Ovary (tissue), 9 donors: ENCODE measurements around the gene FAM131A. TPM values are rescaled to one million over a fixed set of nuclear protein-coding genes. Genes with fewer than 3 reads are reported as not detected.

Experiments
- DNase-seq, 5 donors: peaks; one replicate each; pipeline ENCODE4 v3.0.0-alpha.2; 2019 to 2020
- H3K27ac ChIP-seq, 2 donors: fragments of 200-600 bp; one replicate each; pipeline versions ENCODE4 v1.5.1 to v1.8.0; 2019 to 2022
- H3K27me3 ChIP-seq: fragments of 200-600 bp; one replicate; pipeline ENCODE4 v1.8.0; 2022
- H3K36me3 ChIP-seq: fragments of 200-600 bp; sonication (generic); one replicate; pipeline ENCODE4 v1.5.1; 2019
- H3K4me1 ChIP-seq: one replicate; pipeline ENCODE4 v1.8.1; 2013; ENCODE audit warnings: mild to moderate bottlenecking, moderate library complexity; ENCODE audit not compliant: insufficient read depth
- H3K4me3 ChIP-seq: fragments of 200-600 bp; sonication (generic); one replicate; pipeline ENCODE4 v1.5.1; 2017
- H3K9me3 ChIP-seq, 2 donors: fragments of 200-600 bp in 1 of 2; sonication (generic) in 1 of 2; one replicate each; pipeline versions ENCODE4 v1.5.1 to v1.8.1; 2013 to 2019; ENCODE audit warnings: mild to moderate bottlenecking in 1 of 2, moderate library complexity in 1 of 2
- EP300 ChIP-seq: sonication (generic); formaldehyde crosslinking; IDR thresholded peaks from one replicate; pipeline ENCODE4 v1.6.1; 2017; ENCODE audit warnings: antibody characterized with exemption
- POLR2A ChIP-seq: fragments of 450-650 bp; IDR thresholded peaks from one replicate; pipeline ENCODE4 v1.6.1; 2017; ENCODE audit warnings: antibody characterized with exemption, mild to moderate bottlenecking, moderate library complexity
- WGBS, 3 donors: extraction: QIAGEN DNeasy Blood & Tissue Kit in 1 of 3; methylation state at CpG; one replicate each; pipeline versions ENCODE4 v1.1.5 to v1.1.7; 2013 to 2017; 5-methylcytosine and 5-hydroxymethylcytosine counted together
- intact Hi-C, 4 donors: fragments of 100-400 bp; cut with DNase I; formaldehyde crosslinking; loops; one replicate each; pipeline versions ENCODE4 v1.11.0 to v1.15.1; 2022 to 2023
- polyA plus RNA-seq, 2 donors: library from polyadenylated mRNA; stranded (reverse); fragments of 200-250 nt in 1 of 2; fragments of 350-450 nt in 1 of 2; fragmentation: Illumina TruSeq in 1 of 2; extraction: RNeasy Lipid Tissue Mini Kit (QIAGEN cat#74804) in 1 of 2; gene quantifications; one replicate each; pipeline ENCODE4 v1.2.3, GENCODE V29; 2013 to 2014
- total RNA-seq, 7 donors: library from RNA; depleted of rRNA in 2 of 7; stranded (reverse); fragments of >200 nt in 2 of 7; fragmentation: NEBNext Ultra II Directional in 3 of 7; extraction: Animal tissue kit (Norgen Biotek cat#: 25700) in 3 of 7; gene quantifications; one replicate each; pipeline versions ENCODE4 v1.1.0 to v1.2.4, GENCODE V29; 2016 to 2023
- TF ChIP-seq, protein P1 (sequence below), 3 donors: fragments of 450-650 bp in 2 of 3; fragments of 200-600 bp in 1 of 3; IDR thresholded peaks; one replicate each; pipeline versions ENCODE4 v1.5.1 to v1.8.0; 2016 to 2022; ENCODE audit warnings: antibody characterized with exemption in 3 of 3, mild to moderate bottlenecking in 1 of 3
- donor health status: DM: no; HTN: no; CAD: no; lungs with moderate emphysema.
- donor health status: DM: no; HTN: no; CAD: no.
- donor health status: Bipolar disorder and iron deficiency.
- donor health status: DM: yes; HTN: yes; CAD: no.
- donor health status: DM: no; HTN: no; CAD: no.
- donor health status: DM: yes; HTN: yes; CAD: no.

FAM131A gene
- total and polyA plus RNA-seq, 9 donors: 8.7 to 37.8 (median 27.1) TPM

DNA sequence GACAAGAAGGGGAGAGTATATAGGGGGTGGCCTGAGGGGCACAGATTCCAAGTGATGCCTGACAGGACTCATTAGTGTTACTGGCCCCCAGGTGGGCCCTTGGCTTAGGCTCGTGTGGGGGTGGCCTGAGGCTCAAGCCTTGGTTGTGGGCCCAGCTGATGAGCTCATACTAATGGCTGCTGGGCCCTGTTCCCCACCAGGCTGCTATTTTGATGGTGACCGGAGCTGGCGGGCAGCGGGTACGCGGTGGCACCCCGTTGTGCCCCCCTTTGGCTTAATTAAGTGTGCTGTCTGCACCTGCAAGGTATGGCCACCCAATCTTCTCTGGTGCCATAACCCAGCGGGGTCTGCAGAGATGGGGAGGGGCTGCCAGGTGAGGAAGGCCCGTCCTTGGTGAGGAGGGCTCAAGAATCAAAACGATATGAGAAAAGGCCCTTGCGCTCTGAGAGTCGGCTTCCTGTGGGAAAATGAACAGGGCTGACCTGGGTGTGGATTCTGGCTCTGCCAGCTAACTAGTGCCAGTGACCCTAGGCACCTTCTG lies 49.8 kb downstream of the FAM131A start:
- intact Hi-C loops: no loop called here
- Histone ChIP-seq H3K4me1 (no peaks in the 10 kb centered on the region), H3K9me3 (no peaks in the 10 kb centered on the region), H3K36me3 (no peaks in the 10 kb centered on the region), H3K27me3 (no peaks in the 10 kb centered on the region), H3K4me3 (no peak overlapping the region), H3K27ac (no peak overlapping the region)
- no peak for DNase-seq
- WGBS, 3 donors: 90 to 93% (median 91%) methylated on average over 12 of the region's 12 CpGs
- TF ChIP-seq EP300 (no peak), POLR2A (no peak)
- TF ChIP-seq, protein P1, sequence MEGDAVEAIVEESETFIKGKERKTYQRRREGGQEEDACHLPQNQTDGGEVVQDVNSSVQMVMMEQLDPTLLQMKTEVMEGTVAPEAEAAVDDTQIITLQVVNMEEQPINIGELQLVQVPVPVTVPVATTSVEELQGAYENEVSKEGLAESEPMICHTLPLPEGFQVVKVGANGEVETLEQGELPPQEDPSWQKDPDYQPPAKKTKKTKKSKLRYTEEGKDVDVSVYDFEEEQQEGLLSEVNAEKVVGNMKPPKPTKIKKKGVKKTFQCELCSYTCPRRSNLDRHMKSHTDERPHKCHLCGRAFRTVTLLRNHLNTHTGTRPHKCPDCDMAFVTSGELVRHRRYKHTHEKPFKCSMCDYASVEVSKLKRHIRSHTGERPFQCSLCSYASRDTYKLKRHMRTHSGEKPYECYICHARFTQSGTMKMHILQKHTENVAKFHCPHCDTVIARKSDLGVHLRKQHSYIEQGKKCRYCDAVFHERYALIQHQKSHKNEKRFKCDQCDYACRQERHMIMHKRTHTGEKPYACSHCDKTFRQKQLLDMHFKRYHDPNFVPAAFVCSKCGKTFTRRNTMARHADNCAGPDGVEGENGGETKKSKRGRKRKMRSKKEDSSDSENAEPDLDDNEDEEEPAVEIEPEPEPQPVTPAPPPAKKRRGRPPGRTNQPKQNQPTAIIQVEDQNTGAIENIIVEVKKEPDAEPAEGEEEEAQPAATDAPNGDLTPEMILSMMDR (IDR thresholded peaks at IDR 0.05): no peak

DNA sequence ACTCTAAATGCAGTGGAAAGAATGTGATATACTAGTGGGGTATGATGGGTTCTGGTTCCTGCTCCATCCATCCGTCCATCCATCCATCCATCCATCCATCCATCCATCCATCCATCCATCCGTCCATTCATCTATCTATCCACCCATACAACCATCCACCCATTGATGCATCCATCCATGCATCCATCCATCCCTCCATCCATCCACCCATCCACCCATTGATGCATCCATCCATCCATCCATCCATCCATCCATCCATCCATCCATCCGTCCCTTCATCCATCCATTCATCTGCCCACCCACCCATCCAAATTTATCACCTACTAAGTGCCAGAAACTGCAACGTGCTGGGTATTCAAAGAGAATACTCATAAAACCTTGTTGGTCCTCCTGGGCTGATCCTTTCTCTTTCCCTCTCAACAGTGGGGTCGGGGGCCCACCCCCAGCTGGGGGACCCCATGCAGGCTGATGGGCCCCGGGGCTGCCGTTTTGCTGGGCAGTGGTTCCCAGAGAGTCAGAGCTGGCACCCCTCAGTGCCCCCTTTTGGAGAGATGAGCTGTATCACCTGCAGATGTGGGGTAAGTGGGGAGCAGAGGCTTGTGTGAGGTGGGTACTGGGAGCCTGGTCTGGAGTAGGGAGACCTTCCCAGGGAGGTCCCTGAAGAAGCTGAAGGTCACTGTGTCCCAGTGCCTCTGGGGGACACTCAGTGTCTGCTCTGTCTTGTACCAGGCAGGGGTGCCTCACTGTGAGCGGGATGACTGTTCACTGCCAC lies 51.0 kb downstream of the FAM131A start:
- TF ChIP-seq POLR2A (no peak), EP300 (no peak)
- TF ChIP-seq, protein P1 (IDR thresholded peaks at IDR 0.05): no peak
- H3K4me1 ChIP-seq: no peaks in the 10 kb centered on the region
- no peaks in the 10 kb centered on the region for H3K36me3 ChIP-seq
- H3K4me3 ChIP-seq: no peak overlapping the region
- H3K9me3 ChIP-seq: no peaks in the 10 kb centered on the region
- intact Hi-C loops: no loop called here
- DNase-seq: no peak
- 74 to 85% (median 80%) methylated on average over 8 of the region's 8 CpGs for WGBS, 3 donors
- H3K27me3 ChIP-seq: no peaks in the 10 kb centered on the region
- H3K27ac ChIP-seq: no peak overlapping the region

DNA sequence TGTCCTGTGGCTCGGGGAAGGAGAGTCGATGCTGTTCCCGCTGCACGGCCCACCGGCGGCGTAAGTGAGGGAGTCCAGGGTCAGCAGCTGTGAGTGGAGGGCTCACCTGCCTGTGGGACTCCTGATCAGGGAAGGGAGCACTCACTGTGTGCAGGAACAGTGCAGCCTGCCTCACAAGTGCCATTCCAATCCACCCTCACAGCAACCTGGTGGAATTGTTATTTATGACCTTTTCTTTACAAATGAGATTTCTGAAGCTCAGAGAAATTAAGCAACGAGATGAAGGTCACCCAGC lies 51.5 kb downstream of the FAM131A start:
- H3K27me3 ChIP-seq: no peaks in the 10 kb centered on the region

DNA sequence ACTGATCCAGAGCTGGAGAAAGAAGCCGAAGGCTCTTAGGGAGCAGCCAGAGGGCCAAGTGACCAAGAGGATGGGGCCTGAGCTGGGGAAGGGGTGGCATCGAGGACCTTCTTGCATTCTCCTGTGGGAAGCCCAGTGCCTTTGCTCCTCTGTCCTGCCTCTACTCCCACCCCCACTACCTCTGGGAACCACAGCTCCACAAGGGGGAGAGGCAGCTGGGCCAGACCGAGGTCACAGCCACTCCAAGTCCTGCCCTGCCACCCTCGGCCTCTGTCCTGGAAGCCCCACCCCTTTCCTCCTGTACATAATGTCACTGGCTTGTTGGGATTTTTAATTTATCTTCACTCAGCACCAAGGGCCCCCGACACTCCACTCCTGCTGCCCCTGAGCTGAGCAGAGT lies 52.0 kb downstream of the FAM131A start:
- TF ChIP-seq POLR2A (no peak), EP300 (no peak)
- TF ChIP-seq, protein P1 (IDR thresholded peaks at IDR 0.05): no peak
- DNase-seq: no peak
- H3K4me1 ChIP-seq: no peaks in the 10 kb centered on the region
- 73 to 75% (median 74%) methylated on average over 5 of the region's 5 CpGs for WGBS, 3 donors
- intact Hi-C loops: no loop called here
- no peak overlapping the region for H3K27ac ChIP-seq
- H3K4me3 ChIP-seq: no peak overlapping the region
- no peaks in the 10 kb centered on the region for H3K36me3 ChIP-seq
- no peaks in the 10 kb centered on the region for H3K9me3 ChIP-seq
- H3K27me3 ChIP-seq: no peaks in the 10 kb centered on the region

More for the DNA sequence above, 51.5 kb downstream of the FAM131A start:
- H3K27ac ChIP-seq: no peak overlapping the region
- no peaks in the 10 kb centered on the region for H3K9me3 ChIP-seq
- TF ChIP-seq EP300 (no peak), POLR2A (no peak)
- TF ChIP-seq, protein P1 (IDR thresholded peaks at IDR 0.05): no peak
- intact Hi-C loops: no loop called here
- no peaks in the 10 kb centered on the region for H3K4me1 ChIP-seq
- 73 to 83% (median 78%) methylated on average over 8 of the region's 8 CpGs for WGBS, 3 donors
- H3K36me3 ChIP-seq: no peaks in the 10 kb centered on the region
- no peak for DNase-seq
- H3K4me3 ChIP-seq: no peak overlapping the region
